CD14-positive monocyte (primary cell): ENCODE measurements around the gene FRMD3. TPM values are rescaled to one million over a fixed set of nuclear protein-coding genes. Genes with fewer than 3 reads are reported as not detected.

Experiments
- DNase-seq, 3 donors: peaks; one replicate each; pipeline ENCODE4 v3.0.0-alpha.2; 2011 to 2022
- H2AFZ ChIP-seq: 2 replicates; pipeline ENCODE4 v1.6.0; 2012; ENCODE audit warnings: mild to moderate bottlenecking, low read depth, low read length, inconsistent platforms; ENCODE audit not compliant: insufficient read depth, poor library complexity, severe bottlenecking
- H3K27ac ChIP-seq, 2 donors: 1 replicate in 1 of 2; 2 replicates in 1 of 2; pipeline ENCODE4 v1.5.1; 2012 to 2013; ENCODE audit warnings: low read length in 2 of 2, control low read depth in 1 of 2, inconsistent platforms in 1 of 2, low read depth in 1 of 2, mild to moderate bottlenecking in 1 of 2
- H3K27me3 ChIP-seq, 2 donors: one replicate each; pipeline versions ENCODE4 v1.6.0 to v1.6.1; 2011 to 2013; ENCODE audit warnings: low read length in 2 of 2; ENCODE audit not compliant: control insufficient read depth in 2 of 2, insufficient read depth in 2 of 2
- H3K36me3 ChIP-seq, 2 donors: replicated peaks in 1 of 2; 1 replicate in 1 of 2; 2 replicates in 1 of 2; pipeline versions ENCODE4 v1.5.1 to v1.6.1; 2012 to 2013; ENCODE audit warnings: low read length in 2 of 2, control low read depth in 1 of 2, inconsistent platforms in 1 of 2, mild to moderate bottlenecking in 1 of 2; ENCODE audit not compliant: insufficient read depth in 2 of 2, control insufficient read depth in 1 of 2
- H3K4me1 ChIP-seq, 2 donors: 1 replicate in 1 of 2; 2 replicates in 1 of 2; pipeline versions ENCODE4 v1.5.1 to v1.6.1; 2012 to 2013; ENCODE audit warnings: low read length in 2 of 2, control low read depth in 1 of 2, inconsistent platforms in 1 of 2, mild to moderate bottlenecking in 1 of 2, moderate library complexity in 1 of 2; ENCODE audit not compliant: insufficient read depth in 2 of 2, control insufficient read depth in 1 of 2
- H3K4me2 ChIP-seq: replicated peaks from 2 replicates; pipeline ENCODE3; 2012; ENCODE audit warnings: low read length, moderate library complexity, mild to moderate bottlenecking; ENCODE audit not compliant: poor library complexity, severe bottlenecking; ENCODE audit errors: extremely low read depth
- H3K4me3 ChIP-seq, 3 experiments: fragments of 200-600 bp in 1 of 3; sonication (generic) in 1 of 3; replicated peaks in 1 of 3; 1 replicate in 2 of 3; 2 replicates in 1 of 3; pipeline ENCODE4 v1.5.1; 2011 to 2013; ENCODE audit warnings: low read length in 3 of 3, mild to moderate bottlenecking in 3 of 3, control low read depth in 2 of 3, low read depth in 2 of 3, inconsistent platforms in 1 of 3, moderate library complexity in 1 of 3
- H3K79me2 ChIP-seq: 2 replicates; pipeline ENCODE4 v1.6.0; 2012; ENCODE audit warnings: mild to moderate bottlenecking, control low read depth, inconsistent platforms, low read length, moderate library complexity; ENCODE audit not compliant: insufficient read depth
- H3K9ac ChIP-seq: 2 replicates; pipeline ENCODE4 v1.6.0; 2017; ENCODE audit warnings: low read length, mild to moderate bottlenecking; ENCODE audit not compliant: insufficient read depth, poor library complexity, severe bottlenecking
- H3K9me3 ChIP-seq, 2 donors: replicated peaks in 1 of 2; 1 replicate in 1 of 2; 2 replicates in 1 of 2; pipeline versions ENCODE4 v1.5.1 to v1.6.1; 2012 to 2013; ENCODE audit warnings: low read length in 2 of 2, control low read depth in 1 of 2; ENCODE audit not compliant: control insufficient read depth in 1 of 2, insufficient read depth in 1 of 2
- H4K20me1 ChIP-seq: 2 replicates; pipeline ENCODE4 v1.6.0; 2012; ENCODE audit warnings: mild to moderate bottlenecking, low read length, control low read depth, moderate library complexity; ENCODE audit not compliant: insufficient read depth
- H3K27ac Mint-ChIP-seq, 7 donors: one replicate each; pipeline ENCODE4 v1.8.0; 2020; ENCODE audit warnings: mild to moderate bottlenecking in 7 of 7, mixed read lengths in 7 of 7, moderate library complexity in 6 of 7, inconsistent platforms in 2 of 7
- H3K27me3 Mint-ChIP-seq, 3 donors: one replicate each; pipeline ENCODE4 v1.8.0; 2021 to 2022; ENCODE audit warnings: low read depth in 3 of 3, mild to moderate bottlenecking in 3 of 3, mixed read lengths in 3 of 3, moderate library complexity in 3 of 3, inconsistent platforms in 1 of 3
- H3K36me3 Mint-ChIP-seq, 2 donors: one replicate each; pipeline ENCODE4 v1.8.0; 2020; ENCODE audit warnings: mixed read lengths in 2 of 2, inconsistent platforms in 1 of 2, mild to moderate bottlenecking in 1 of 2
- H3K4me1 Mint-ChIP-seq: one replicate; pipeline ENCODE4 v1.8.0; 2020; ENCODE audit warnings: mild to moderate bottlenecking, mixed read lengths
- H3K4me3 Mint-ChIP-seq, 2 donors: one replicate each; pipeline ENCODE4 v1.8.0; 2020; ENCODE audit warnings: mild to moderate bottlenecking in 2 of 2, mixed read lengths in 2 of 2, moderate library complexity in 1 of 2
- H3K9me3 Mint-ChIP-seq, 7 donors: one replicate each; pipeline ENCODE4 v1.8.0; 2020 to 2022; ENCODE audit warnings: mixed read lengths in 7 of 7, mild to moderate bottlenecking in 6 of 7, moderate library complexity in 6 of 7, inconsistent platforms in 2 of 7
- WGBS: methylation state at CpG from one replicate; pipeline ENCODE4 v1.1.5; 2013; ENCODE audit warnings: missing lambda C conversion rate; ENCODE audit not compliant: insufficient coverage; 5-methylcytosine and 5-hydroxymethylcytosine counted together
- intact Hi-C, 2 donors: fragments of 100-400 bp; cut with micrococcal nuclease; formaldehyde crosslinking; loops; one replicate each; pipeline versions ENCODE4 v1.15.0 to v1.15.1; 2023
- polyA plus RNA-seq, 3 donors: library from polyadenylated mRNA; depleted of rRNA in 1 of 3; unstranded in 2 of 3; stranded (reverse) in 1 of 3; fragments of 300-500 nt in 2 of 3; fragments of >200 nt in 1 of 3; fragmentation: Illumina TruSeq in 2 of 3; gene quantifications; 1 replicate in 2 of 3; 2 replicates in 1 of 3; pipeline ENCODE4 v1.2.3, GENCODE V29; 2012 to 2021
- TF ChIP-seq, protein P1 (sequence below): fragments of 200-600 bp; IDR thresholded peaks from one replicate; pipeline ENCODE4 v1.8.0; 2022; ENCODE audit warnings: antibody characterized with exemption, mild to moderate bottlenecking

The FRMD3 gene
- polyA plus RNA-seq, 3 donors, result 2.8 to 9.8 (median 4.2) TPM

DNA sequence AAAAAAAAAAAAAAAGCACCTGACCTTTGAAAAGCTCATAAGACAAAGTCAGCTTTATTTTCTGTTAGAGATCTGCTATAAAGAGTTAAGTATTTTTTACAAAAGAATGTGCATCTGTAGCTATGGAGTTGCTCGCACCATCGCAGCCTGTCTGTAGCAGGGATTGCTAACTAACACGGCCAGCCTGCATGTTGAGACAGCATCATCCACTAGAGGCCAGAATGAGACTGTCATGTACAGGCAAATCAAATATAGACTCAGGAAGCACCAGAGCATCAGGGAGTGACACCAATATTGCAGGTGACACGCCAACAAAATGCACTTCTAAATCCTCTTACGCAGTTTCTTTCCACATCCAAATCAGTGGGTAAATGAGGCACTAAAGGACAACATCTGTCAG is 339.0 kb downstream of the FRMD3 start:
- Histone ChIP-seq H3K27me3 (no peaks in the 10 kb centered on the region), H4K20me1 (no peaks in the 10 kb centered on the region), H3K4me1 (no peaks in the 10 kb centered on the region), H3K4me3 (no peak overlapping the region), H3K9ac (no peak overlapping the region), H3K9me3 (no peaks in the 10 kb centered on the region), H3K27ac (no peak overlapping the region), H2AFZ (no peak overlapping the region), H3K36me3 (no peaks in the 10 kb centered on the region), H3K79me2 (no peaks in the 10 kb centered on the region), H3K4me2 (no peak overlapping the region)
- H3K4me1 Mint-ChIP-seq, result no peaks in the 10 kb centered on the region
- no peak for DNase-seq
- no peaks in the 10 kb centered on the region for H3K36me3 Mint-ChIP-seq
- TF ChIP-seq, protein P1, sequence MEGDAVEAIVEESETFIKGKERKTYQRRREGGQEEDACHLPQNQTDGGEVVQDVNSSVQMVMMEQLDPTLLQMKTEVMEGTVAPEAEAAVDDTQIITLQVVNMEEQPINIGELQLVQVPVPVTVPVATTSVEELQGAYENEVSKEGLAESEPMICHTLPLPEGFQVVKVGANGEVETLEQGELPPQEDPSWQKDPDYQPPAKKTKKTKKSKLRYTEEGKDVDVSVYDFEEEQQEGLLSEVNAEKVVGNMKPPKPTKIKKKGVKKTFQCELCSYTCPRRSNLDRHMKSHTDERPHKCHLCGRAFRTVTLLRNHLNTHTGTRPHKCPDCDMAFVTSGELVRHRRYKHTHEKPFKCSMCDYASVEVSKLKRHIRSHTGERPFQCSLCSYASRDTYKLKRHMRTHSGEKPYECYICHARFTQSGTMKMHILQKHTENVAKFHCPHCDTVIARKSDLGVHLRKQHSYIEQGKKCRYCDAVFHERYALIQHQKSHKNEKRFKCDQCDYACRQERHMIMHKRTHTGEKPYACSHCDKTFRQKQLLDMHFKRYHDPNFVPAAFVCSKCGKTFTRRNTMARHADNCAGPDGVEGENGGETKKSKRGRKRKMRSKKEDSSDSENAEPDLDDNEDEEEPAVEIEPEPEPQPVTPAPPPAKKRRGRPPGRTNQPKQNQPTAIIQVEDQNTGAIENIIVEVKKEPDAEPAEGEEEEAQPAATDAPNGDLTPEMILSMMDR, result no peak
- no peak overlapping the region for H3K27ac Mint-ChIP-seq
- intact Hi-C loops, result no loop called here
- no peak overlapping the region for H3K4me3 Mint-ChIP-seq
- peaks cover 3 to 11% (median 10%) of the 10 kb centered on the region in 3 donors for H3K27me3 Mint-ChIP-seq
- H3K9me3 Mint-ChIP-seq, result peaks cover 0 to 3% (median 0%) of the 10 kb centered on the region in 7 donors
- WGBS, result 67% methylated on average over 5 of the region's 5 CpGs

DNA sequence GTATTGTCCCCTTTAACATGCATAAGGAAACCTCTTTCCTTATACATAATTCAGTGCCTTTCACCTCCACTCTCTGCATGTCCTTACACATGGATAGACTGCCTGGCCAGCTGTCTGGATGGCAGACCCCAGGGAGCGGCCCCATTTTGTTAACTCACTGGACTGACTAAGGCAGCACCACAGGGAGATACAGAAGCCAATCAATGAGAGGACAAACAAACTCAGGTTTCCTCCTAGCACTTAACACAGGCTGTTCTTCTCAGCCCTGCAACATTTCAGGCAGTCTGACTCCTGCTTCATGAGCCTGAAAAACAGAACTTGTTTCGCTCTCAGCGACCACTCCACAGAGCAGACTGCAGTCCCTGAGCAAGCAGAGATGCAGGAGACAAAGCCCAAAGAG is 339.8 kb downstream of the FRMD3 start:
- H3K27ac ChIP-seq, result no peak overlapping the region
- H3K79me2 ChIP-seq, result no peaks in the 10 kb centered on the region
- H3K9ac ChIP-seq, result no peak overlapping the region
- Mint-ChIP-seq H3K27ac (peak overlapping the region in 1 of 7 donors; percentile 70), H3K9me3 (peaks cover 0 to 5% (median 0%) of the 10 kb centered on the region in 7 donors), H3K4me3 (no peak overlapping the region), H3K36me3 (no peaks in the 10 kb centered on the region), H3K27me3 (peaks cover 3 to 11% (median 6%) of the 10 kb centered on the region in 3 donors), H3K4me1 (no peaks in the 10 kb centered on the region)
- 89% methylated on average over 1 of the region's 3 CpGs for WGBS
- intact Hi-C loops, result no loop called here
- no peaks in the 10 kb centered on the region for H3K27me3 ChIP-seq
- no peaks in the 10 kb centered on the region for H3K36me3 ChIP-seq
- no peaks in the 10 kb centered on the region for H3K4me1 ChIP-seq
- H3K9me3 ChIP-seq, result no peaks in the 10 kb centered on the region
- H3K4me2 ChIP-seq, result no peak overlapping the region
- H4K20me1 ChIP-seq, result no peaks in the 10 kb centered on the region
- no peak overlapping the region for H2AFZ ChIP-seq
- TF ChIP-seq, protein P1, result no peak
- DNase-seq, result no peak
- H3K4me3 ChIP-seq, result no peak overlapping the region
